ENCODE measurements around the gene MELK.

MELK gene

DNA sequence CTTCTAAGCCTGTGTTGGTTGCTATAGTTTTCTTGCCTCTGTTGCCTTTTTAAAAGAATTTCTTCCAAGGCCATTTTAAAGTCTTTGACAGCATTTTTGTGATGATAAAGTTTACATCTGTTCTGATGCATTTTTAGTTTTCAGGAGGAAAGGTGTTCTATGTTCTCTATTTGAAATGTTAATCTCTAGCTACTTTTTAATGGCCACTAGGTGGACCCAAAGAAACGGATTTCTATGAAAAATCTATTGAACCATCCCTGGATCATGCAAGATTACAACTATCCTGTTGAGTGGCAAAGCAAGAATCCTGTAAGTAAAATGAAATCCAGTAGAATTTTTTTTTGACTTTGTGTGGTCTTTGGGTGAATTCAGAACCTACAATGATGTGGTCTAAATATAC is 60.2 kb downstream of the MELK start:
- in situ Hi-C loops (cut with MboI; ENCODE audit: low sequenced_read_pairs, unreplicated experiment) = loop anchor here (5.0 kb wide), 1 partner anchor 99 kb away; no protein-coding TSS in a partner anchor
- DNase-seq (ENCODE audit: low spot score) = peak; percentile 33
- TF ChIP-seq, protein P1, sequence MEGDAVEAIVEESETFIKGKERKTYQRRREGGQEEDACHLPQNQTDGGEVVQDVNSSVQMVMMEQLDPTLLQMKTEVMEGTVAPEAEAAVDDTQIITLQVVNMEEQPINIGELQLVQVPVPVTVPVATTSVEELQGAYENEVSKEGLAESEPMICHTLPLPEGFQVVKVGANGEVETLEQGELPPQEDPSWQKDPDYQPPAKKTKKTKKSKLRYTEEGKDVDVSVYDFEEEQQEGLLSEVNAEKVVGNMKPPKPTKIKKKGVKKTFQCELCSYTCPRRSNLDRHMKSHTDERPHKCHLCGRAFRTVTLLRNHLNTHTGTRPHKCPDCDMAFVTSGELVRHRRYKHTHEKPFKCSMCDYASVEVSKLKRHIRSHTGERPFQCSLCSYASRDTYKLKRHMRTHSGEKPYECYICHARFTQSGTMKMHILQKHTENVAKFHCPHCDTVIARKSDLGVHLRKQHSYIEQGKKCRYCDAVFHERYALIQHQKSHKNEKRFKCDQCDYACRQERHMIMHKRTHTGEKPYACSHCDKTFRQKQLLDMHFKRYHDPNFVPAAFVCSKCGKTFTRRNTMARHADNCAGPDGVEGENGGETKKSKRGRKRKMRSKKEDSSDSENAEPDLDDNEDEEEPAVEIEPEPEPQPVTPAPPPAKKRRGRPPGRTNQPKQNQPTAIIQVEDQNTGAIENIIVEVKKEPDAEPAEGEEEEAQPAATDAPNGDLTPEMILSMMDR (IDR thresholded peaks at IDR 0.05; ENCODE audit: borderline replicate concordance, control extremely low read depth, extremely low read depth, insufficient read depth, missing control alignments) = peak; percentile 42

DNA sequence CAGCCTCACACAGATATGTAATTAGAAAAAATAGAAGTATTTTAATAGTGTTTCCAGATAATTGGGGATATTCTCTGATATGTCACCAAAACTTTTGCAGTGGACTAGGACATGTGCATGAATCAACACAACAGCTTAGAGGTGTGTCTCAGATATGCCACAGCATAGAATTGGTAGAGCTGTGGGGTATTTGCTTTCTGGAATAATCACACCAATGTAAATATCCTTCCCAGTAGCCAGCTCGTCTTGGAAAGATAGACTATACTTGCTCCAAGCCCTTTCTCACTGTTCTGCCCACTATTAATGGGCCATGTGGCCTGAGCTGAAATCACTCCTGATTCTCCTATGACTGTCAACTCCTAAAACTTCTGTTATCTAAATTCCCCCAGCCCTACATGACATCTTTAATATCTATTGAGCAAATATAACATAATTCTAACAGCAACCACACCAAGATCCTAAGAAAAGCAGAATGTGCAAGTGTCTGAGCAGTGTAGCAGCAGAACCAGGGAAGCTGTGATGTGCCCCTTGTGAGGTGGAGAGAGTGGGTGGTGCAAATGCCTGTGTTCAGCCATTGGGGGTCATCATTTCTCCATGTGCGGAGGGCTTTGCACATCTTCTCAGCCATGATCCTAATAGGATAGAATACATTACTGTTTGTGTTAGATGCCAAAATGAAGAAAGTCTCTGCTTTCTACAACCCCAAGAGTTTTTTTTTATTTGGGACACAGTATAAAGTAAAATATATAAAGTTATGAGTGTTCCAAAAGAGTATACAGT is 65.0 kb downstream of the MELK start:
- DNase-seq (ENCODE audit: low spot score) = no peak
- TF ChIP-seq, protein P1 (IDR thresholded peaks at IDR 0.05; ENCODE audit: borderline replicate concordance, control extremely low read depth, extremely low read depth, insufficient read depth, missing control alignments) = peak; percentile 13
- in situ Hi-C loops (cut with MboI; ENCODE audit: low sequenced_read_pairs, unreplicated experiment) = no loop called here

DNA sequence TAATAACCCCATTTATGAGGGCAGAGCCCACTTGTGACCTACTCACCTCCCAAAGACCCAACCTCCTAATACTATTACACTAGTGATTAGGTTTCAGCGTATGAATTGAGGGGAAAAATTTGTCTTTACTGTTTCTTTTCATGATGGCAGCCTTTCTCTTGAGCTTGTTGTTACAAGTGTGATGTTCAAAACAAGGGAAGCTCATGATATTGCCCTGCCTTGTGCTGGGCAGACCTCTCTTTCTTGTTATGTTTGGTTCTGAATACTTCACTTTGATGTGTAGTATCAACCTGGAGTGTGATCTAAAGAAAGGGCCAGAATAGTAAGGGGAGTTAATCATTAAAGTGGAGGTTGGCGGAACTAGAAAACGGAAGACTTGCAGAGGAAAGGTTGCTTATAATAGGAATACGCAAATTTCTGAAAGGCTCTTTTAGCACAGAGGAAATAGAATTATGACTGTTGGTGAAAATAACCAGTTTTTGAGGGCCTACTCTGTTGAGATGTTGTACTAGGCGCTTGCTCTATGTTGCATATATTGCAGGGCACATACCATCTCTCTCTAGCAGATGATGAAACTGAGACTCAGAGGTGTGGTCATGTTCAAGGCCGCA is 68.2 kb downstream of the MELK start:
- in situ Hi-C loops (cut with MboI; ENCODE audit: low sequenced_read_pairs, unreplicated experiment) = no loop called here
- no peak for DNase-seq (ENCODE audit: low spot score)

DNA sequence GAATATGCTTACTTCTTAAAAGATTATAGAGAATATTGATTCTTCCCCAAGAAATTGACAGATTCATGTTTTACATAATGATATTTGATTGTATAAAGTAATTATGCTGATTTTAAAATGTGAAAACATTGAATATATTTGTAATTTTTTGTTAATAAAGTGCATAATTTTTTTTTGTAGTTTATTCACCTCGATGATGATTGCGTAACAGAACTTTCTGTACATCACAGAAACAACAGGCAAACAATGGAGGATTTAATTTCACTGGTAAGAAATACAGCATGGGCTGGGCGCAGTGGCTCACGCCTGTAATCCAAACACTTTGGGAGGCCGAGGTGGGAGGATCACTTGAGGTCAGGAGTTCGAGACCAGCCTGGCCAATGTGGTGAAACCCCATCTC is 70.1 kb downstream of the MELK start:
- DNase-seq (ENCODE audit: low spot score) = no peak
- in situ Hi-C loops (cut with MboI; ENCODE audit: low sequenced_read_pairs, unreplicated experiment) = no loop called here
- TF ChIP-seq, protein P1 (IDR thresholded peaks at IDR 0.05; ENCODE audit: borderline replicate concordance, control extremely low read depth, extremely low read depth, insufficient read depth, missing control alignments) = no peak

More for the DNA sequence above, 68.2 kb downstream of the MELK start:
- TF ChIP-seq, protein P1 (IDR thresholded peaks at IDR 0.05; ENCODE audit: borderline replicate concordance, control extremely low read depth, extremely low read depth, insufficient read depth, missing control alignments) = no peak

DNA sequence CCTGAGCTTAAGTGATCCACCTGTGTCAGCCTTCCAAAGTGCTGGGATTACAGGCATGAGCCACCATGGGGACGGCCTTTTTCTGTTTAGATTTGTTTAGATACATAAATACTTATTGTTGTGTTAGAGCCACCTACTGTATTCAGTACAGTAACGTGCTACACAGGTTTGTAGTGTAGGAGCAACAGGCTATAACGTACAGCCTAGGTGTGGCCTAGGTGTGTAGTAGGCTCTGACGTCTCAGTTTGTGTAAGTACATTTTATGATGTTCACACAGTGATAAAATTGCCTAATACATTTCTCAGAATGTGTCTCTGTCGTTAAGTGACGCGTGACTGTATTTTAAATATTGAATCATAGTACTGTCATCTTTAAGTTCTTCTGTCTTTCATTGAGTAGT is 84.1 kb downstream of the MELK start:
- TF ChIP-seq, protein P1 (IDR thresholded peaks at IDR 0.05; ENCODE audit: borderline replicate concordance, control extremely low read depth, extremely low read depth, insufficient read depth, missing control alignments) = no peak
- in situ Hi-C loops (cut with MboI; ENCODE audit: low sequenced_read_pairs, unreplicated experiment) = no loop called here

DNA sequence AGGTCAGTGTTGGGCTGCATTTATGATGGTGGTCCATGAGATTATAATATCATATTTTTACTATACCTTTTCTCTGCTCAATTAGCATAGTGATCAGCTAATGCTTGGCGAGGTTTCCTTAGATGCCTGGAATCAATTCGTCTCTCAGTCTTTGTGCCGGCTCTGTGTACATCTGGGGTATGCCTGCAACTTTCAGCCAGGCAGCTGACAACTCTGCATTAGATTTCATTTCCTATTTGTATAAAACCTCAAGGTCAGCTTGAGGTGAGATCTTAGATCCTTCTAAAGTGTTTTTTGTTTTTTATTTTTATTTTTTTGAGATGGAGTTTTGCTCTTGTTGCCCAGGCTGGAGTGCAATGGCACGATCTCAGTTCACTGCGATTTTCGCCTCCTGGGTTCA is 86.8 kb downstream of the MELK start:
- TF ChIP-seq, protein P1 (IDR thresholded peaks at IDR 0.05; ENCODE audit: borderline replicate concordance, control extremely low read depth, extremely low read depth, insufficient read depth, missing control alignments) = no peak
- no peak for DNase-seq (ENCODE audit: low spot score)
- in situ Hi-C loops (cut with MboI; ENCODE audit: low sequenced_read_pairs, unreplicated experiment) = no loop called here

More for the DNA sequence above, 84.1 kb downstream of the MELK start:
- DNase-seq (ENCODE audit: low spot score) = no peak
